NK-92 treated with Interleukin-12 subunit alpha and Interleukin-12 subunit beta, amount 100 ng/mL, for 24 hours (cell line): Measurements from ENCODE around the gene IGF1R.

Experiments
- DNase-seq: peaks from one replicate; lab custom pipeline; 2025; lab: John Stamatoyannopoulos, UW

The IGF1R gene

GRCh38 chr15:98745650-98746374 is 97.5 kb downstream of the IGF1R start:
- no peak for DNase-seq

GRCh38 chr15:98746375-98747155 is 98.2 kb downstream of the IGF1R start:
- DNase-seq: no peak

- no peak for DNase-seq
These were observed 103.4 kb downstream of the IGF1R start for GRCh38 chr15:98751767-98752166.

- no peak for DNase-seq
These were observed 105.7 kb downstream of the IGF1R start for GRCh38 chr15:98753726-98754656.

- DNase-seq: no peak
These were observed 106.3 kb downstream of the IGF1R start for GRCh38 chr15:98754657-98755022.

- DNase-seq: no peak
These were observed 106.8 kb downstream of the IGF1R start for GRCh38 chr15:98755138-98755537.

GRCh38 chr15:98755781-98756180 is 107.4 kb downstream of the IGF1R start:
- no peak for DNase-seq

- DNase-seq: no peak
These were observed 109.9 kb downstream of the IGF1R start for GRCh38 chr15:98758224-98758623.

GRCh38 chr15:98759277-98759676 is 110.9 kb downstream of the IGF1R start:
- no peak for DNase-seq

- DNase-seq: no peak
These were observed 111.9 kb downstream of the IGF1R start for GRCh38 chr15:98760112-98760826.

- no peak for DNase-seq
These were observed 112.6 kb downstream of the IGF1R start for GRCh38 chr15:98760975-98761374.

GRCh38 chr15:98763179-98763578 is 114.8 kb downstream of the IGF1R start:
- DNase-seq: no peak

- DNase-seq: no peak
These were observed 116.0 kb downstream of the IGF1R start for GRCh38 chr15:98764291-98764690.

GRCh38 chr15:98765610-98766009 is 117.3 kb downstream of the IGF1R start:
- no peak for DNase-seq

GRCh38 chr15:98767692-98768091 is 119.4 kb downstream of the IGF1R start:
- no peak for DNase-seq

- no peak for DNase-seq
These were observed 121.5 kb downstream of the IGF1R start for GRCh38 chr15:98769867-98770266.

- DNase-seq: no peak
These were observed 122.6 kb downstream of the IGF1R start for GRCh38 chr15:98770984-98771383.

- no peak for DNase-seq
These were observed 123.2 kb downstream of the IGF1R start for GRCh38 chr15:98771541-98771940.

GRCh38 chr15:98772895-98773294 is 124.6 kb downstream of the IGF1R start:
- no peak for DNase-seq

- DNase-seq: no peak
These were observed 125.3 kb downstream of the IGF1R start for GRCh38 chr15:98773616-98774015.

- no peak for DNase-seq
These were observed 126.6 kb downstream of the IGF1R start for GRCh38 chr15:98774756-98775497.
